HG03354 (cell line): ENCODE data around the gene YKT6.
A peak's percentile ranks its signal among the peaks of the same experiment; 100 is the strongest.

Experiments
- ATAC-seq: cut with Tn5 transposase; IDR thresholded peaks from one replicate; pipeline ENCODE4 v1.9.1; 2021; ENCODE audit warnings: mild to moderate bottlenecking; ENCODE audit not compliant: unreplicated experiment, poor library complexity, severe bottlenecking

The YKT6 gene

GRCh38 chr7:44228571-44229350, 28.0 kb downstream of the YKT6 start:
- no peak for ATAC-seq

GRCh38 chr7:44229546-44230105, 28.8 kb downstream of the YKT6 start:
- ATAC-seq = no peak

GRCh38 chr7:44230286-44230685, 29.5 kb downstream of the YKT6 start:
- no peak for ATAC-seq

GRCh38 chr7:44231088-44231487, 30.3 kb downstream of the YKT6 start:
- ATAC-seq = no peak

- ATAC-seq = no peak
Observed at GRCh38 chr7:44232396-44232795, 31.6 kb downstream of the YKT6 start.

- ATAC-seq = no peak
Observed at GRCh38 chr7:44232901-44233715, 32.3 kb downstream of the YKT6 start.

GRCh38 chr7:44235066-44235465, 34.3 kb downstream of the YKT6 start:
- no peak for ATAC-seq

- no peak for ATAC-seq
Observed at GRCh38 chr7:44235582-44236332, 35.0 kb downstream of the YKT6 start.

GRCh38 chr7:44236333-44236728, 35.6 kb downstream of the YKT6 start:
- no peak for ATAC-seq

- no peak for ATAC-seq
Observed at GRCh38 chr7:44237696-44238095, 36.9 kb downstream of the YKT6 start.

GRCh38 chr7:44238116-44238695, 37.4 kb downstream of the YKT6 start:
- no peak for ATAC-seq

GRCh38 chr7:44239361-44239760, 38.6 kb downstream of the YKT6 start:
- ATAC-seq = no peak

GRCh38 chr7:44240376-44240775, 39.6 kb downstream of the YKT6 start:
- no peak for ATAC-seq

GRCh38 chr7:44240983-44241510, 40.3 kb downstream of the YKT6 start:
- ATAC-seq = peak; percentile 76

- no peak for ATAC-seq
Observed at GRCh38 chr7:44242091-44242490, 41.3 kb downstream of the YKT6 start.

GRCh38 chr7:44244282-44244681, 43.5 kb downstream of the YKT6 start:
- no peak for ATAC-seq

GRCh38 chr7:44246396-44247113, 45.8 kb downstream of the YKT6 start:
- ATAC-seq = no peak

- ATAC-seq = no peak
Observed at GRCh38 chr7:44247868-44248651, 47.3 kb downstream of the YKT6 start.
